Inferior parietal cortex (tissue), 1 donor: ENCODE data around the gene APLP1.
"Not testable (repeated sequence)": the region's sequence is repeated elsewhere in the genome, so short reads cannot be mapped to it uniquely, and the experiment has no call there.

ENCODE experiments used
- DNase-seq: peaks from one replicate; pipeline ENCODE4 v3.0.0-alpha.2; 2016; ENCODE audit errors: extremely low spot score

Gene APLP1

DNA sequence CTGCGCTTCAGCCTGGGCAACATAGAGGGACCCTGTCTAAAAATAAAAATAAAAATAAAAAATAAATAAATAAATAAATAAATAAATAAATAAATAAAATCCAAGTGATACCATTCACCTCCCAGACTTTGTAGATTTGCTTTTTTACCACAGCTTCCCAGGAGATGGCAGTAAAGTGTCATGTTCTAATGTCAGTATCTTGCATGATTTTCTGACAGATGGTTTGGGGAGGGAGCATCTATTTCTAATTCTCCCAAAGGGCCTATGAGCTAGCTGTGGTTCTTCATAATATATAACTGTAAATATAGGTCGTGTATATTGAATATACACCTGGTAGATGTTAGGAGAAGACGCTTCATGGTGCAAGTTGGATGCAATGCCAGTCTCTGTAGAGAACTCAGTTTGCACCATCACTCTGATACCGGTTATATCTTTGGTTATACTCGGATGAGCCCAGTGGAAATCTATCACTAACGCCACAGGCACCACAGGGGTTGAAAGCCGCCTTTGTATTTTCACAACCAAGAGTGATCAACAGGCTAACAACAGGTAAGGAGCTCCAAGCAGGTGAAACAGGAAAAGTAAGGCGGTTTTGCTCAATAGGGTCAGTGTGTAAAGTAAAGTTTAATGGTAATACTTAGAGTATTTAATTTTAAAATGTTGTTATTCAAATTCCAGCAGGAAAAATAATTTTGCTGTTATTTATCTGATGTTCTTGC lies 13.9 kb downstream of the APLP1 start:
- DNase-seq: peak; percentile 91

DNA sequence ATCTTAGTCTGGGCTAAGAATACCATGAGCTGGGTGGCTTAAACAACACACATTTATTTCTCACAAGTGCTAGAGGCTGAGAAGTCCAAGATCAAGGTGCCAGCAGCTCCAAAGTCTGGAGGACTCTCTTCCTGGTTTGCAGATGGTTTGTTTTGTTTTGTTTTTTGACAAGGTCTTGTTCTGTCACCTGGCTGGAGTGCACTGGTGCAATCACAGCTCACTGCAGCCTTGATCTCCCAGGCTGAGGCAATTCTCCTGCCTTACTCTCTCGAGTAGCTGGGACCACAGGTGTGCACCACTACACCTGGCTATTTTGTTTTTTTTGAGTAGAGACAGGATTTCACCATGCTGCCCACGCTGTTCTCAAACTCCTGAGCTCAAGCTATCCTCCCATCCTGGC lies 15.5 kb downstream of the APLP1 start:
- DNase-seq: no peak

DNA sequence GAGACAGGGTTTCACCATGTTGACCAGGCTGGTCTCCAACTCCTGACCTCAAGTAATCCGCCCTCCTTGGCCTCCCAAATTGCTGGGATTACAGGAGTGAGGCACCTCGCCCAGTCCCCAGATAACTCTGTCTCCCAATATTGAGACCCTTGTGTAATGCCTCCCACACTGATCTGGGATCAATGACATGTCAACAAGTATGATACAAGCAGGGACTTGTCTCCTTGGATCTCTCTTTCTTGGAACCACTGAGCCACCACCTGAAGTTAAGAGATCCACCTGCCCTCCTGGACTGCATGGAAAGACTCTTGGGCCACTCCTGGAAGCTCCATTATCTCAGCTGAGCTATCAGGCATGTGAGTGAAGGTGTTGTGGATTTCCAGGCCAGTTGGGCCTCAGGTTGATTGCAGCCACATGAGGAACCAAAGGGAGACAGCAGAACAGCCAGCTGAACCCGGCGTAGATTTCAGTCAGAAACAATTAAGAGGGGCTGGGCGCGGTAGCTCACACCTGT lies 16.9 kb downstream of the APLP1 start:
- no peak for DNase-seq

DNA sequence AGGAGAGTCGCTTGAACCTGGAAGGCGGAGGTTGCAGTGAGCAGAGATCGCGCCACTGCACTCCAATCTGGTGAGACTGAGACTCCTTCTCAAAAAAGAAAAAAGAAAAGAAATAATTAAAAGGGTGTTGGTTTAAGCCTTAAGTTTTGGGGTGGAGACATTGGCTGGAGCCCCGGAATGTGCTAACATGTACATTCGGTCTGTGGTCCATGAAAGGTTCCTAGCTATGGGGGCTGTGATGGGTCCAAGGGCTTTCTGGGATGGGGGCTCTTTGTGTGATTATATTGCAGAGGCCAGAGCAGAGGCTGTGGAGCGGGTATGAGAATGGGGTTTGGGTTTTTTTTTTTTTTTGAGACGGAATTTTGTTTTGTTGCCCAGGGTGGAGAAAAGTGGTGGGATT lies 17.5 kb downstream of the APLP1 start:
- no peak for DNase-seq

DNA sequence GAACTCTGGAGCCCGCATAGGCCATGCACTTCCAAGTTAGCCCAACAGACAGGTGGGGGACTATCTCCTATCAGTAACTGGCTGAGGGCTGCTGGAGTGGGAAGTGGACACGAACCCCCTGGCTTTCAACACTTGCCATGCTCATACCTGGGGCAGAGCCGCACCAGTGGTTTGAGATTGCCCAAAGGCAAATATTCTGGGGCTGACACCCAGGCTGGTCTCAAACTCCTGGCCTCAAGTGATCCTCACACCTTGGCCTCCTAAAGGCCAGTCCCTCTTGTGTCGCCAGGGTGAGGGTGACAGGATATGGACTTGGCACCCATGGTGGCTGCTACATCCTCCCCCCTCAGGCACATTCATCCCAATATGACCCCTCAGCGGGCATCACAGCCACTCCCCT lies 18.8 kb downstream of the APLP1 start:
- DNase-seq: no peak

DNA sequence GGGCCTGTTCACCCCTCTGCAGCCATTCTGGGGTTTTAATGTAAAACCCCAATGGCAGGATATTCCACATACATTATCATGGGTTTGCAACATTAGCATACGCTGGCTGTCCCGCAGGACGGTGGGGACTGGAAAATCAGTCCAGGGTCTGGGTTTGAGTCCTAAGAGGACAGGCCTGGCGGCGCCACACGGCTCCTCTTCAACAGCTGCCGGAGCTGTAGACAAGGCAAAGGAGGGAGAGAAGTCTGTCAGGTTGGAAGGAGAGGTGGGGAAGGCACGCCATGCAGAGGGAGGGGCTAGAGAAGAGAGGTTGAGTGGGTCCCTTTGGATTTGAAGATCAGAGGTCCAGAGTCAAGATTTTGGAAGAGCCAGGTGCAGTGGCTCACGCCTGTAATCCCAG lies 20.0 kb downstream of the APLP1 start:
- DNase-seq: no peak

DNA sequence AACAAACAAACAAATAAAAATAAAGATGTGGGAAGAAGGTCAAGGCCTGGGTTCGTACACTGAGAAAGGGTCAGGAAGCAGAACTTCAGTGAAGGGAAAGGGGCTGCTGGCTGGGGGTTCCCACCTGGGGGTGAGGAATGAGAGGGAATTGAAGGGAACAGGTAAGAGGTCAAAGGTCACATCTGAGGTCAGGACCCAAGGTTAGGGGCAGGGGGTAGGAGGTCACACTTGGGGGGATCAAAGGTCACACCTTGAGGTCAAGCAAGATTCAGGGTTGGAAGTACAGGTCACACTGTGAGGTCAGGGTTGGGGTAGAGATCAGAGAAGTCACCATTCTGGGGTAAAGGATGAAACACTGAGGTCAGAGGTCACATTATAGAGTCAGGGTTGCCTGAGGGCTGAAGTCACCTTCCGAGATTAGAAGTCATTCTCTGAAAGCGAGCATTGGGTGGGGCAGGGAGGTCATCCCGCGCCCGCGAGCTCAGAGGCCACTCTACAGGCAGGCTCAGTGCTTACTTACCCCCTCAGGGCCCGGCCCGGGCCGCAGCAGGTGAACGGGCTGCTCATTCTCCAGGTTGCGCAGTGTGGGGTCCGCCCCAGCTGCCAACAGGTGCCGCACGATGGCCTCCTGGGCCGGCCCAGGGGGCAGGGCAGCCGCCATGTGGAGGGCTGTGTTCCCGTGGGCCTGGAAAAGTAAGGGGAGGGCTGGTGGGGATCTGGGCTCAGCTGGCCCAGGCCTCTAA lies 21.2 kb downstream of the APLP1 start:
- no peak for DNase-seq

DNA sequence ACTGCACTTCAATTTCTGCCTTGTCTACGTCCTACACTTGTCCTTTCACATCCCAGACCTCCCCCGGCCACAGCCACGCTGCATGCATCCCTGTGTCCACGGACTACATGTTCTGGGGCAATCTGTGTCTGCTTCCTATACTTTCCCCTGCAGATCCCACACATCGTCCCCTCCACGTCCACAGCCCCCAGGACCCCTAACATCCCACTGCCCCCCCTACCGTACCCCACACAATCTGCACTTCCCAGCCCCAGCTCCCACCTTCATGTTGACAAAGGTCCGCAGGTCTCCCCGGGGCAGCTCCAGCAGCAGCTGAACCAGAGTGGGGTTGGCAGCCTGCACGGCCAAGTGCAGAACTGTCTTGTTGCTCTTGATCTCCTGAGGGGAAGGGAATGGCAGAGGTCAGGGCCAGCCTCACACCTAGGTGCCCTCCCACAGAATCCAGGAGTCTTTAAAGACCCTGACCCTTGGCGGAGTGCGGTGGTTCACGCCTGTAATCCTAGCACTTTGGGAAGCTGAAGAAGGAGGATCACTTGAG lies 21.8 kb downstream of the APLP1 start:
- no peak for DNase-seq

DNA sequence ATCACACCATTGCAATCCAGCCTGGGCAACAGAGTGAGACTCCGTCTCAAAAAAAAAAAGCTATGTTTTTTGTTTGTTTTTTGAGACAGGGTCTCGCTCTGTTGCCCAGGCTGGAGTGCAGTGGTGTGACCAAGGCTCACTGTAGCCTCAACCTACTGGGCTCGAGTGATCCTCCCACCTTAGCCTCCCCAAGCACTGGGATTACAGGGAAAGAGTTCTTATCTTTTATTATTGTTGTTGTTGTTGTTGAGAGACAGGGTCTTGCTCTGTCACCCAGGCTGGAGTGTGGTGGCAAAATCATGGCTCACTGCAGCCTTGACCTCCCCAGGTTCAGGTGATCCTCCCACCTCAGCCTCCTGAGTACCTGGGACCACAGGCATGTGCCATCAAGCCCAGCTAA lies 23.4 kb downstream of the APLP1 start:
- not testable (repeated sequence) for DNase-seq

DNA sequence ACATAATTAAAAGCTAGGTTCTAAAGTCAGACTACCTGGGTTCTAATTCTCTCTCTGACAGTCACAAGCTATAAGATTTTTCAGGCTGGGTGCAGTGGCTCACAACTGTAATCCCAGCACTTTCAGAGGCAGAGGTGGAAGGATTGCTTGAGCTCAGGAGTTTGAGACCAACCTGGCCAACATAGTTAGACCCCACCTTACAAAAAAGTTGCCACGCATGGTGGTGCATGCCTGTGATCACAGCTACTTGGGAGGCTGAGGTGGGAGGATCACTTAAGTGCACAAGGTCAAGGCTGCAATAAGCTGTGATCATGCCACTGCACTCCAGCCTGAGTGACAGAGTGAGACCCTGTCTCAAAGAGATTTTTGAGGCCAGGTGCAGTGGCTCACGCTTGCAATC lies 26.0 kb downstream of the APLP1 start:
- DNase-seq: no peak

DNA sequence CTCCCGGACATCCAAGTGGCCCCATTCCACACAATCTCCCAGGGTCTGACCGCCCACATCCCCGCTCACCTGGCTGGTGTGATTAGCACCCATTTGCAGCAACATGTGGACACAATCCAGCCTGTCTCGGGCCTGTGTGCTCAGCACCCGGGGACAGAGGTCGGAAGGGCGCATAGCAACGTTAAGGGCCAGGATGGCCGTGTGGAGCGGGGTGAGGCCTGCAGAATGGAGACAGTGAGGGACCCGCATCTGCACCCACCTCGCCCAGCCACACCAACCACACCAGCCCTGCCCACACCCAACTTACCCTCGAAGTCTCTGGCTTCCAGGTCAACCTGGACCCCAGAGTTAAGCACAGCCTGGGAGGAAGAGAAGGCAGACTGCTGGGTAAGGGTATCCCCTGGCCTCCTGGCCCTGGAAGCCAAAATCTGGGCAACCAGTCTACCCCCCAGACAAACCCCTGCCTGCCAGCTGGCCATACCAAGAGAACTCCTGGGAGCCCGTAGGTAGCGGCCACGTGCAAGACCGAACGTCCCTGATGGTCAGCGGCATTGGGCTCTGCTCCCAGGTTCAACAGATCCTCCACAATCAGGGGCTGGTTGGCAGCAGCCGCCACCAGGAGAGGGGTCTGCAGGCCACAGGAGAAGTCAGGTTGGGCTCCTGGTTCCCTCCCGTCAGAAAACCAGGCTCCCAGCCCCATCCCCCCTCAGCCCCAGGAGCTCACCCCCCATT lies 27.7 kb downstream of the APLP1 start:
- DNase-seq: no peak

DNA sequence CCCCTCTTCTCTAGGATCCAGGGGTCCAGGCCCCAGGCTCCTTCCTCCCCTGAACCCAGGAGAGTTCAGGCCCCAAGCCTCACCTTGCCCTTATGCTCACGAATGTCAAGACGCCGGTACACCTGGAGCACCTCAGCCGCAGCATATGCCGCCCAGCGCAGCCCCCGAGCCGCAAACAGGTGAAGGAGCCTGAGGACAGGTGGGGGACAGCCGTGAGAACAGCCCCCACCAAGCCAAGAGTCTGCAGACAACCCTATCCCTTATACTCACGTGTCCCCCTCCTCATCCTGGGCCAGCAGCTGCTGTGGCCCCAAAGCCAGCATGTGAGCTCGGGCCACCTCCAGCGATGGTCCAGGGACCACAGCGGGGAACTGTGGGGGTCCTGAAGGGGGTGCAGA lies 28.3 kb downstream of the APLP1 start:
- no peak for DNase-seq

DNA sequence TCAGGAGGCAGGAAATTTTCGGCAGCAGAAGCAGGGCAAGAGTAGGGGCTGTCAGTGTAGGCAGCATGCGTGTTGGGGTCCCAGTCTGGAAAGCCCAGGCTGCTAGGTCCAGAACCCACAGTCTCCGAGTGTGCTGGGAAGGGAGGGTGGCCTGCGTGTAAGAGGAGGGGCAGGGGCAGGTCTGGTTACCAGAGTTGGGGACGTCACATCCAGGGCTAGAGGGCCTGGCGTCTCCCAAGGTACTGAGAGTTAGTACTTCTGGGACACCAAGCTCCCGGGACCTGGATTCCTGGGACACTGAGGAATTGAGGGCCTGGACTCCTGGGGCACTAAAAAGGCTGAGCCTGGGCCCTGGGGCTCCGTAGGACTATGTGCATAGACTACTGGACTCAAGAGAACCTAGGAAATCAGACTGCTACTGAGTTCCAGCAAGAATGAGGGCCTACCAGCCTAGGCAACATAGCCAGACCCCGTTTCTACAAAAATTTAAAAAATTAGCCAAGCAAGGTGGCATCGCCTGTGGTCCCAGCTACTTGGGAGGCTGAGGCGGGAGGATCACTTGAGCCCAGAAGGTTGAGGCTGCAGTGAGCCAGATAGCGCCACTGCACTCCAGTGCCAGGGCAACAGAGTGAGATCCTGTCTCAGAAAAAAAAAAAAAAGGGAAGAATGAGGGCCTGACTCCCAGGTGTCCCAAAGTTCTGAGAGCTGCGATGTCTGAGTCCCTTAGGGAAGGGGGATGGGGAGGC lies 29.5 kb downstream of the APLP1 start:
- DNase-seq: no peak

DNA sequence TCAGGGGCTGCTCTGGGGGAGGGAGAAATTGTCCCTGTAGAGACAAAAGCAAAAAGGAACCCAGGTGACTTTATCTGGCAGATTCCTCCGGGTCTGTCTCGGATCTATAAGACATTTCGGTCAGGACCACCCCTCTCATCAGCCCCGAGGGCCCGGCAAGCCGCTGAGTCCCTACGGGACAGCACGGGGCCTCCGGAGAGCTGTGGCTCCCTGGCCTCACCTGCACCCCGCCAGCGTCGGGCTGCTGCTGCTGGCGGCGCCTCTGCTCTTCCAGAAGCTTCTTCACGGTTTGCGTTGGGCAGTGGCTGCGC lies 30.1 kb downstream of the APLP1 start:
- DNase-seq: no peak

DNA sequence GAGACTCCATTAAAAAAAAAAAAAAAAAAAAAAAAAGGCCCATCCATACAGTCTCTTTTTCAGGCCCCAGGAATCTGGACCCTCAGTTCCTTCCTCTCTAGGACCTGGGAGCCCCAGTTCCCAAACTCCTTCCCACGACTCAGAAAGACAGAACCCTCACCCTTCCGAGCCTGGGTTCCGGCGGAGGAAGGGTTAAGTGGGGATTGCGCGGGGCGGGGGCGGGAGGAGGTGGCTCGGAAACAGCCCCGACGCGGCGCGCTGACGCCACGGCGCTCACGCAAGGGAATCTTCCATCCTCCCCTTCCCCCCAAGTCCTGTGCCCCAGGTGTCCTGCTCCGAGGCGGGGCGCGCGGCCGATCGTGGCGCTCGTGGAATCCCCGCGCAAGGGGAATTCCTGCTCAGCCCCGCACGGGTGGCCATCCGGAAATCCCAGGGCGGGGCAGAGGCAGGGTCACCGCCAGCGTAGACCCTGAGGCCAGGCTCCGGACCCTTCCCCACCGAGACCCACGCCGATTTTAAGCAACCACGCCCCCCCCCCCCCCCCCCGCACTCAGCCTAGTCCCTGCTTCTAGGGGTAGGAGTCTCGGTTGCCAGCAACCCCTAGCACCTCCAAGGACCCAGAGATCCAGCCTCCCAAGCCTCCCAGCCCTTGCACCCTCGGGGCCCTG lies 31.3 kb downstream of the APLP1 start:
- DNase-seq: peak; percentile 68

DNA sequence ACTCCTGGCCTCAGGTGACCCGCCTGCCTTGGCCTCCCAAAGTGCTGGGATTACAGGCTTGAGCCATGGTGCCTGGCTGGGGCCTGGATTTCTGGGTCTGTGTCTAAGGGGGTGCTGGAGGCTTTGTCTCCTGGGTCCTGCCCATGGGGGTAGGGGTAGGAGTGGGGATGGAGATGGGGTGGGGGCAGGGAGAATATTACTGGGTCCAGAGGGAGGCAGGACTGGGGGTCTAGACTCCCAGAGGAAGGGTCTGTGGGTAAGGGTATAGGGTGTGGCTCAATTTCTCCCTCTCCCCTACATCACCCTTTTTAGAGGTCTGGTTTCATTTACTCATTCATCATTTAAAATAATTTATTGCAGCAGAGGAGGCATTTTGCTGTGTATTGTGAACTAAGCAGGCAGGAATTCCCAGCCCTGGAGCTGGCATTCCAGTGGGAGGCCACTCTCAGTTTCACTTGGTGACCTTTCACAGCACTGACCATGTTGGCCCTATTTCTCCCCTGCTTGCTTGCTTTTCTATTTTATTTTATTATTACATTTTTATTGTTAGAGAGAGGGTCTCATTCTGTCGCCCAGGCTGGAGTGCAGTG lies 32.8 kb downstream of the APLP1 start:
- no peak for DNase-seq

DNA sequence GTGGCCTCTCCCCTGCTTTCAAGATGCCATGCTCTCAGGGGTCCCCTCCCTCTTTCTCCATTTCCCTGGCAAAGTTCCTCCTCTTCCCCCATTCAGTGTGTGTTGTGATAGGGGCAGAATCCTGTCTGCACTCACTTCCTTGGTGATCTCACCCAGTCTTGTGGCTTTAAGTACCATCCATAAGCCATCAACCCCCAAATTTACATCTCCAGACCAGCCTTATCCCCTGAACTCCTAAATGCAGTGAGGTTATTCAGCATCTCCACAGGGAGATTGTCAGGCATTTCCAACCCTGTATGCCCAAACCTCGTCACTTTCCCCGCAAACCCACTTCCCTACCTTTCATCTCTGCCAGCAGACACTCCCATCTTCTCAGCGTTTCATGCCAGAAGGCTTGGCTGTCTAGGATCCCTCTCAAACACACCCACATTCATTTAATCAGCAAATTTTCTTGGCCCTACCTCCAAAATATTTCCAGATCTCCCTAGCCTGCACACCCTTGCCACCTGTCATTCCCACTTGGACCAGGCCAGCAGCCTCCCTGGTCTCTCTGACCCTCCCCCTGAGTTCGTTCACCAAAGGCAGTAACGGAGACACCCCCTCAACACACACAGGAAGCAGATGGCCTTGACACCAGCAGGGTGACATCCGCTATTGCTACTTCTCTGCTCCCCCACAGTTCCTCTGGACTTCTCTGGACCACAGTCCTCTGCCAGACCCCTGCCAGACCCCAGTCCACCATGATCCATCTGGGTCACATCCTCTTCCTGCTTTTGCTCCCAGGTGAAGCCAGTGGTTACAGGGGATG lies 33.7 kb downstream of the APLP1 start, which contains the start of gene HCST:
TSS of gene HCST (plus strand) at position 676 of the 808 bp plus-strand sequence. CDS start at position 741, 65 bp downstream.
- no peak for DNase-seq

DNA sequence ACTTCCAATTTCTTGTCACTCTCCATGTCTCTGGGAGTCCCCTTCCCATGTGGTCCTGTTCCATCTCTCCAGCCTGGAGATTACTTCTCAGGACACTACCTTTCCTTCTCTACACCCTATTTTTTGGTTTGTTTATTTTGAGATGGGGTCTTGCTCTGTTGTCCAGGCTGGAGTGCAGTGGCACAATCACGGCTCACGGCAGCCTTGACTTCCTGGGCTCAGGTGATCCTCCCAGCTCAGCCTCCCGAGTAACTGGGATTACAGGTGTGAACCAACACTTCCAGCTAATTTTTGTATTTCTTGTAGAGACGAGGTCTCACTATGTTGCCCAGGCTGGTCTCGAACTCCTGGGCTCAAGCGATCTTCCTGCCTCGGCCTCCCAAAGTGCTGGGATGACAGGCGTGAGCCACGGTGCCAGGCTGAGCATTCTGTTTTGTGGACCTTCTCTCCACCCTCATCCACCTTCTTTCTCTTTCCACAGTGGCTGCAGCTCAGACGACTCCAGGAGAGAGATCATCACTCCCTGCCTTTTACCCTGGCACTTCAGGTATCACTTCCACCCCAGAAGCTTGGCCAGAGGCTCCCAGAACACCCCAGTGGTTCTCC lies 34.6 kb downstream of the APLP1 start:
- DNase-seq: no peak

DNA sequence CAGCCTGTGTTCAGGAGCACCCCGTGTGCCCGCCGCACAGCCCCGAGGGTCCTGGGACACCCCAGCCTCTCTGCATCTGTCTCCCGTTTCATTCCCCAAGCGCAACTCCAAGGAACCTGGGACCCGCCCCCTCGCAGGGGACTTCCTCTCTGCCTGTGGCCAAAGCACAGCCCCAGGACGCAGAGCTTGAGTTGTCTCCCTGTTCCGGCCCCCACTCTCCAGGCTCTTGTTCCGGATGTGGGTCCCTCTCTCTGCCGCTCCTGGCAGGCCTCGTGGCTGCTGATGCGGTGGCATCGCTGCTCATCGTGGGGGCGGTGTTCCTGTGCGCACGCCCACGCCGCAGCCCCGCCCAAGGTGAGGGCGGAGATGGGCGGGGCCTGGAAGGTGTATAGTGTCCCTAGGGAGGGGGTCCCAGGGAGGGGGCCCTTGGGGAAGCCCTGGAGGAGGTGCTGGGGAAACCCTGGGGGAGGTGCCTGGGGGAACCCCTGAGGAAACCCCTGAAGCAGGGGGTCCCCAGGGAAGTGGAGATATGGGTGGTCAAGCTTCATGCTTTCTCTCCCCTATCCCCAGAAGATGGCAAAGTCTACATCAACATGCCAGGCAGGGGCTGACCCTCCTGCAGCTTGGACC lies 35.3 kb downstream of the APLP1 start:
- DNase-seq: peak; percentile 23
